Loucy (cell line): Measurements from ENCODE around the gene LRRC14B.

ENCODE experiments used
- CTCF ChIP-seq: fragments of 200-600 bp; sonication (generic); conservative IDR thresholded peaks from 2 replicates; pipeline ENCODE4 v1.5.1; 2014; ENCODE audit warnings: mild to moderate bottlenecking, antibody characterized with exemption, low read length
- EZH2phosphoT487 ChIP-seq: fragments of 200-600 bp; IDR thresholded peaks from 2 replicates; pipeline ENCODE4 v1.6.1; 2018; ENCODE audit warnings: antibody characterized with exemption, mild to moderate bottlenecking, moderate library complexity, borderline replicate concordance

DNA sequence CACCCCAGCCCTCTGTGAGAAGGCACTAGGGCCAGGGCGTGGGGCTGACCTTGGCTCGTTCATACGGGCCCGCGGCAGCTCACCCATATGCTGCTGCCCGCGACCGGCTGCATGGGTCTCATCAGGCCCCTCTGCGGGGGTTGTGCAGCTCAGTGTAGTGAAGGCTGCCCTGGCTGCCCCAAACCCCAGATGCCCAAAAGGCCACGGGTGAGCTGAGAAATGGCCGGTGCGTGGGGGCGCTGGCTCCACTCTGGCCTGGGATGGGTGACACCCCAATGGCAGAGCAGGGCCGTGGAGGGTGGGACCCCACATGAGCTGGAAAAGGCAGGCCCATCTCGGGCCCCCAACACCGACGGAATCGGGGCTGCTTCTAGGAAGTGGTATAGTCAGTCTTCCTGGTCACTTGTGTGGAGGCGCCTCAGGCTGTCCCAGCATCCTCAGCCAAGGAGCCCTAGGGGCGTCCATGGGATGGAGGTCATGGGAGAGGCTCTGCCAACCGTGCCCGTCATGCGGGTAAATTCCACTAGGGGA, 19.4 kb upstream of the LRRC14B start:
- TF ChIP-seq CTCF (no peak), EZH2phosphoT487 (no peak)
